Measurements from ENCODE around the gene CDH26. TPM values are rescaled to one million over a fixed set of nuclear protein-coding genes. Genes with fewer than 3 reads are reported as not detected.

CDH26 gene
- total and polyA plus RNA-seq, 2 donors (not counting 3 experiments of a cell fraction or from before 2014, with no cell fraction given): 0.01 TPM; not detected in 1

- ChIA-PET CTCF (no interaction called here), POLR2A (no interaction called here)
- BruUV-seq (replicated peaks): no TSS peak
- Histone ChIP-seq H3K4me1 (ENCODE audit: control insufficient read depth, extremely low read depth, insufficient read depth, low read length) (no peaks in the 10 kb centered on the region), H3K9me1 (replicated peaks; ENCODE audit: control insufficient read depth, extremely low read depth, insufficient read depth, low read length) (no peaks in the 10 kb centered on the region), H3K36me3 (ENCODE audit: control insufficient read depth in 2 of 2, extremely low read depth in 1 of 2, insufficient read depth in 2 of 2, low read length in 2 of 2) (no peaks in the 10 kb centered on the region), H3K27me3 (ENCODE audit: control insufficient read depth in 2 of 2, insufficient read depth in 2 of 2, low read length in 2 of 2) (no peaks in the 10 kb centered on the region), H3K27ac (ENCODE audit: insufficient read depth, low read depth, low read length) (no peak overlapping the region), H2AFZ (ENCODE audit: low read depth, low read length) (no peak overlapping the region), H3K9ac (replicated peaks; ENCODE audit: extremely low read depth, insufficient read depth, low read length) (no peak overlapping the region), H3K4me3 (replicated peaks in 1 of 3; ENCODE audit: insufficient read depth in 1 of 3, low read depth in 1 of 3, low read length in 3 of 3) (no peak overlapping the region), H3K4me2 (ENCODE audit: insufficient read depth, low read length) (no peak overlapping the region), H4K20me1 (replicated peaks; ENCODE audit: control insufficient read depth, extremely low read depth, insufficient read depth, low read length) (no peaks in the 10 kb centered on the region), H3K9me3 (replicated peaks; ENCODE audit: control insufficient read depth, insufficient read depth, low read length) (peaks cover 1% of the 10 kb centered on the region), H3K79me2 (ENCODE audit: control insufficient read depth, insufficient read depth, low read length) (no peaks in the 10 kb centered on the region)
- FAIRE-seq (no peak), DNase-seq (ENCODE audit: low read depth, low spot score) (no peak)
- intact Hi-C loops (cut with micrococcal nuclease) (no loop called here), dilution Hi-C loops (cut with MboI; ENCODE audit: extremely low pct_ligation_motif_present, low sequenced_read_pairs) (no loop called here)
- TF ChIP-seq CTCF (IDR thresholded peaks at IDR 0.05; ENCODE audit: extremely low read depth in 1 of 2, insufficient read depth in 1 of 2, low read depth in 1 of 2, low read length in 2 of 2): no peak
- no peak for TF ChIP-seq MYC (IDR thresholded peaks at IDR 0.05; ENCODE audit: low read depth, low read length)
- no peak for TF ChIP-seq GATA2 (IDR thresholded peaks at IDR 0.05; ENCODE audit: insufficient read depth, insufficient read length, low read depth, low read length)
- no peak for TF ChIP-seq POLR2AphosphoS5 (IDR thresholded peaks at IDR 0.05; ENCODE audit: insufficient read depth, low read depth, low read length)
- TF ChIP-seq POLR2A (IDR thresholded peaks at IDR 0.05; ENCODE audit: low read depth, low read length): no peak
- no peak for TF ChIP-seq JUN (IDR thresholded peaks at IDR 0.05; ENCODE audit: borderline replicate concordance, insufficient read depth, insufficient read length, low read depth)
- TF ChIP-seq EZH2 (IDR thresholded peaks at IDR 0.05; ENCODE audit: borderline replicate concordance, low read depth, low read length, severe bottlenecking): no peak
- no peak for TF ChIP-seq FOS (IDR thresholded peaks at IDR 0.05; ENCODE audit: borderline replicate concordance, insufficient read depth, low read length)
- no peak for TF ChIP-seq MAX (IDR thresholded peaks at IDR 0.05; ENCODE audit: insufficient read depth, insufficient read length)
Observed at GRCh38 chr20:59992526-59993084, 34.4 kb downstream of the CDH26 start.

Data from endothelial cell of umbilical vein (primary cell).